PC-3 (cell line): ENCODE data around the gene SLC25A34. TPM values are rescaled to one million over a fixed set of nuclear protein-coding genes. Genes with fewer than 3 reads are reported as not detected.

Experiments used
- ATAC-seq: fragments of 200-7000 bp; cut with Tn5 transposase; 2 replicates; pipeline ENCODE4 v1.9.1; 2020; ENCODE audit warnings: mild to moderate bottlenecking, moderate library complexity
- BruUV-seq: library from RNA; stranded (reverse); fragments of 400-500 nt; replicated peaks from 2 replicates; lab custom pipeline; 2021; lab: Mats Ljungman, UMichigan
- CTCF ChIA-PET: fragments of 300-600 bp; sonication (Branson Sonifier 250); formaldehyde crosslinking; loops from one replicate; lab custom pipeline; 2022; ENCODE audit warnings: antibody characterized with exemption; lab: Charles Lee
- POLR2A ChIA-PET: fragments of 300-600 bp; sonication (Branson Sonifier 250); formaldehyde crosslinking; loops from one replicate; lab custom pipeline; 2022; ENCODE audit warnings: antibody characterized with exemption; ENCODE audit not compliant: unreplicated experiment; lab: Charles Lee
- DNase-seq: peaks from one replicate; pipeline ENCODE4 v3.0.0-alpha.2; 2015
- H2AFZ ChIP-seq: fragments of 300-600 bp; sonication (generic); 2 replicates; pipeline ENCODE4 v1.6.0; 2016; ENCODE audit warnings: antibody characterized with exemption, low read length
- H3F3A ChIP-seq: fragments of 300-600 bp; sonication (generic); one replicate; pipeline ENCODE4 v1.6.0; 2017; ENCODE audit warnings: antibody characterized with exemption, low read length, control low read depth, mild to moderate bottlenecking; ENCODE audit not compliant: unreplicated experiment
- H3K27ac ChIP-seq: fragments of 300-600 bp; sonication (generic); 2 replicates; pipeline ENCODE4 v1.5.1; 2016; ENCODE audit warnings: mild to moderate bottlenecking, low read length
- H3K27me3 ChIP-seq: fragments of 300-600 bp; sonication (generic); 2 replicates; pipeline ENCODE4 v1.6.1; 2016; ENCODE audit warnings: low read length, mixed read lengths
- H3K36me3 ChIP-seq: fragments of 300-600 bp; sonication (generic); 2 replicates; pipeline ENCODE4 v1.6.1; 2016; ENCODE audit warnings: low read depth, mixed run types, low read length, mixed read lengths
- H3K4me1 ChIP-seq: fragments of 300-600 bp; sonication (generic); 2 replicates; pipeline ENCODE4 v1.5.1; 2016; ENCODE audit warnings: low read length; ENCODE audit not compliant: insufficient read depth
- H3K4me2 ChIP-seq: fragments of 300-600 bp; sonication (generic); 2 replicates; pipeline ENCODE4 v1.6.0; 2016; ENCODE audit warnings: low read length
- H3K4me3 ChIP-seq: fragments of 300-600 bp; sonication (generic); 2 replicates; pipeline ENCODE4 v1.5.1; 2016; ENCODE audit warnings: mild to moderate bottlenecking, low read length, mixed read lengths
- H3K79me2 ChIP-seq: fragments of 300-600 bp; sonication (generic); 2 replicates; pipeline ENCODE4 v1.6.1; 2017; ENCODE audit warnings: low read length, mixed read lengths
- H3K9ac ChIP-seq: fragments of 300-600 bp; sonication (generic); 2 replicates; pipeline ENCODE4 v1.6.0; 2016; ENCODE audit warnings: mild to moderate bottlenecking, low read length
- H3K9me2 ChIP-seq: fragments of 300-600 bp; sonication (generic); replicated peaks from 2 replicates; pipeline ENCODE4 v1.6.1; 2016; ENCODE audit warnings: mixed run types, low read length, mixed read lengths
- H3K9me3 ChIP-seq: fragments of 300-600 bp; sonication (generic); 2 replicates; pipeline ENCODE4 v1.6.1; 2016; ENCODE audit warnings: low read length, mixed read lengths
- H4K20me1 ChIP-seq: fragments of 300-600 bp; sonication (generic); 2 replicates; pipeline ENCODE4 v1.6.1; 2016; ENCODE audit warnings: low read length, mixed read lengths
- EZH2 ChIP-seq: fragments of 300-600 bp; sonication (generic); IDR thresholded peaks from one replicate; pipeline ENCODE4 v1.6.1; 2017; ENCODE audit warnings: antibody characterized with exemption, mild to moderate bottlenecking, low read length; ENCODE audit not compliant: unreplicated experiment
- EZH2phosphoT487 ChIP-seq: fragments of 300-600 bp; sonication (generic); IDR thresholded peaks from 2 replicates; pipeline ENCODE4 v1.6.1; 2018; ENCODE audit warnings: mild to moderate bottlenecking, antibody characterized with exemption, low read length, borderline replicate concordance
- intact Hi-C: fragments of 100-400 bp; cut with micrococcal nuclease; formaldehyde crosslinking; loops from 2 replicates; pipeline ENCODE4 v1.9.0; 2023
- total RNA-seq: library from RNA; depleted of rRNA; stranded (reverse); fragments of >200 nt; gene quantifications from 2 replicates; pipeline ENCODE4 v1.2.3, GENCODE V29; 2014
- TF ChIP-seq, protein P1 (sequence below): fragments of 300-600 bp; sonication (generic); conservative IDR thresholded peaks from 2 replicates; pipeline ENCODE4 v1.5.1; 2017; ENCODE audit warnings: antibody characterized with exemption, low read depth, mild to moderate bottlenecking, low read length

SLC25A34 gene
- total RNA-seq, 1 experiment from 2014 or later, result 0.44 TPM

DNA sequence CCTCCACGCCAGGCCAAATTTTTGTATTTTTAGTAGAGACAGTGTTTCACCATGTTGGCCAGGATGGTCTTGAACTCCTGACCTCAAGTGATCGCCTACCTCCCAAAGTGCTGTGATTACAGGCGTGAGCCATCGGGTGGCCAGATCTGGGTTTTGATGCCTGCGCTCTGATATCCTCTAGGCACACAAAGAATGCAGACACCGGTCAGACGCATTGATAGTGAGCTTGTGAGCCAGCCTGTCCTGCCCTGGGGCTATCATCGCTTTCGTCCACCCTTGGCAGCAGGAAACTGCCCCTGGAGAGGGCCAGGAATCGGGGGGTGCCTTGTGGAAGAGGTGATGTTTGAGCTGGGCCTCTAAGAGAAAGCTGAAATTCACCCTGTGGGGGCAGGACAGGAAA lies 26.5 kb downstream of the SLC25A34 start:
- ChIA-PET POLR2A (no interaction called here), CTCF (no interaction called here)
- Histone ChIP-seq H3K27ac (no peak overlapping the region), H3K4me2 (no peak overlapping the region), H2AFZ (no peak overlapping the region), H3K9ac (no peak overlapping the region), H3K27me3 (no peaks in the 10 kb centered on the region), H3K9me2 (no peaks in the 10 kb centered on the region), H3K4me3 (no peak overlapping the region), H3K9me3 (no peaks in the 10 kb centered on the region), H4K20me1 (no peaks in the 10 kb centered on the region), H3K4me1 (peaks cover 48% of the 10 kb centered on the region), H3K79me2 (peaks cover 49% of the 10 kb centered on the region), H3K36me3 (peaks cover 3% of the 10 kb centered on the region; the same call in 1 of the 2 replicates), H3F3A (no peaks in the 10 kb centered on the region)
- no TSS peak for BruUV-seq
- TF ChIP-seq, protein P1, sequence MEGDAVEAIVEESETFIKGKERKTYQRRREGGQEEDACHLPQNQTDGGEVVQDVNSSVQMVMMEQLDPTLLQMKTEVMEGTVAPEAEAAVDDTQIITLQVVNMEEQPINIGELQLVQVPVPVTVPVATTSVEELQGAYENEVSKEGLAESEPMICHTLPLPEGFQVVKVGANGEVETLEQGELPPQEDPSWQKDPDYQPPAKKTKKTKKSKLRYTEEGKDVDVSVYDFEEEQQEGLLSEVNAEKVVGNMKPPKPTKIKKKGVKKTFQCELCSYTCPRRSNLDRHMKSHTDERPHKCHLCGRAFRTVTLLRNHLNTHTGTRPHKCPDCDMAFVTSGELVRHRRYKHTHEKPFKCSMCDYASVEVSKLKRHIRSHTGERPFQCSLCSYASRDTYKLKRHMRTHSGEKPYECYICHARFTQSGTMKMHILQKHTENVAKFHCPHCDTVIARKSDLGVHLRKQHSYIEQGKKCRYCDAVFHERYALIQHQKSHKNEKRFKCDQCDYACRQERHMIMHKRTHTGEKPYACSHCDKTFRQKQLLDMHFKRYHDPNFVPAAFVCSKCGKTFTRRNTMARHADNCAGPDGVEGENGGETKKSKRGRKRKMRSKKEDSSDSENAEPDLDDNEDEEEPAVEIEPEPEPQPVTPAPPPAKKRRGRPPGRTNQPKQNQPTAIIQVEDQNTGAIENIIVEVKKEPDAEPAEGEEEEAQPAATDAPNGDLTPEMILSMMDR, result no peak
- TF ChIP-seq EZH2 (no peak), EZH2phosphoT487 (no peak)
- ATAC-seq, result no peak
- DNase-seq, result no peak
- intact Hi-C loops, result no loop called here

DNA sequence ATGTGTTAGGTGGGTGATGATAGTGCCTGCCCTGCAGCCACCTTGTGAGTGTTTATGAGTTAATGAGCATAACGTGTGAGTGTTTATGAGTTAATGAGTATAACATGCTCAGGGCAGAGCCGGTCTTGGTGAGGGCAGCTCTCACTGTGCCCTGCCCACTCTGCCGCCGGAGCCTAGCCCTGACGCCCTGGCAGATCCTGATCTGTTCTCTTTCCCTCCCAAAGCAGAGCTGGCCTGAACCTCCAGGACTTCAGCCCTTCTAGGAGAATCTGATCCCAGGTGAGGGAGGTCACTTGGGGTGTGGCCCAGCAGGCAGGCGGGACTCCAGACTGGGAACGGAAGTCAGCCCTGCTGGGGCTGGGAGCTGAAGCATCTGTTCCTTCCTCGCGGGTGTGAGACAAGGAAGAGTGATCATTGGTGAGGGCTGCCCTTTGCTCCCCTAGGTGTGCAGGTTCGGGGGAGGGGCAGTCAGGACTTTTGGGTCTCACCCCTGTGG lies 28.3 kb downstream of the SLC25A34 start:
- H3K4me2 ChIP-seq, result no peak overlapping the region
- peaks cover 41% of the 10 kb centered on the region for H3K4me1 ChIP-seq
- H3F3A ChIP-seq, result no peaks in the 10 kb centered on the region
- no peaks in the 10 kb centered on the region for H3K9me2 ChIP-seq
- intact Hi-C loops, result no loop called here
- peaks cover 15% of the 10 kb centered on the region for H3K36me3 ChIP-seq
- ChIA-PET POLR2A (no interaction called here), CTCF (no interaction called here)
- no peak overlapping the region for H3K27ac ChIP-seq
- TF ChIP-seq, protein P1, result no peak
- no peak for TF ChIP-seq EZH2
- TF ChIP-seq EZH2phosphoT487, result no peak
- no peak overlapping the region for H3K9ac ChIP-seq
- H3K4me3 ChIP-seq, result no peak overlapping the region
- no peaks in the 10 kb centered on the region for H4K20me1 ChIP-seq
- DNase-seq, result no peak
- no TSS peak for BruUV-seq
- H2AFZ ChIP-seq, result no peak overlapping the region
- no peaks in the 10 kb centered on the region for H3K9me3 ChIP-seq
- H3K27me3 ChIP-seq, result no peaks in the 10 kb centered on the region
- no peak for ATAC-seq
- H3K79me2 ChIP-seq, result peaks cover 44% of the 10 kb centered on the region

DNA sequence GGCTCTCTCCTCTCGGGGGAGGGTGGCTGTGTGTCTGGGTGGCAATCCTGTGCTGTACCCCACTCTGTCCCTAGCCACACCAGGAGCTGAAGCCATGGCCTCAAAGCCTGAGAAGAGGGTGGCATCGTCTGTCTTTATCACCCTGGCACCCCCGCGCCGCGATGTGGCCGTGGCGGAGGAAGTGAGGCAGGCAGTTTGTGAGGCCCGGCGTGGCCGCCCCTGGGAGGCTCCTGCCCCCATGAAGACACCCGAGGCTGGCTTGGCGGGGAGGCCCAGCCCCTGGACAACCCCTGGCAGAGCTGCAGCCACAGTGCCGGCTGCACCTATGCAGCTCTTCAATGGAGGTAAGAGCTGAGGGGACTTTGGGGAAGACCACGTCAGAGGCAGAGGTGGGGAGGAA lies 28.8 kb downstream of the SLC25A34 start:
- TF ChIP-seq EZH2phosphoT487 (no peak), EZH2 (no peak)
- TF ChIP-seq, protein P1, result no peak
- no peak for DNase-seq
- H3K27me3 ChIP-seq, result no peaks in the 10 kb centered on the region
- no peaks in the 10 kb centered on the region for H3K9me3 ChIP-seq
- intact Hi-C loops, result no loop called here
- no peaks in the 10 kb centered on the region for H3F3A ChIP-seq
- peaks cover 38% of the 10 kb centered on the region for H3K79me2 ChIP-seq
- BruUV-seq, result no TSS peak
- no peak overlapping the region for H3K4me3 ChIP-seq
- no peak for ATAC-seq
- no peak overlapping the region for H3K4me2 ChIP-seq
- ChIA-PET CTCF (no interaction called here), POLR2A (no interaction called here)
- H3K27ac ChIP-seq, result peak overlapping the region; percentile 81
- no peaks in the 10 kb centered on the region for H4K20me1 ChIP-seq
- peaks cover 36% of the 10 kb centered on the region for H3K4me1 ChIP-seq
- no peak overlapping the region for H3K9ac ChIP-seq
- H3K9me2 ChIP-seq, result no peaks in the 10 kb centered on the region
- H3K36me3 ChIP-seq, result peaks cover 15% of the 10 kb centered on the region
- H2AFZ ChIP-seq, result no peak overlapping the region
